Measurements from ENCODE around the gene HPN. TPM values are rescaled to one million over a fixed set of nuclear protein-coding genes. Genes with fewer than 3 reads are reported as not detected.

HPN gene
- total and polyA plus RNA-seq, 2 donors from 2014 or later = 134 to 331 TPM

GRCh38 chr19:35104361-35104760, 62.8 kb downstream of the HPN start:
- Histone ChIP-seq H3K4me1 (ENCODE audit: control insufficient read depth in 2 of 3, insufficient read depth in 2 of 3, low read depth in 1 of 3, low read length in 3 of 3) (no peaks in the 10 kb centered on the region), H3K27me3 (ENCODE audit: control insufficient read depth, insufficient read depth, low read length) (no peaks in the 10 kb centered on the region), H3K9ac (ENCODE audit: low read length in 3 of 3) (no peak overlapping the region), H3K27ac (ENCODE audit: low read depth in 2 of 2, low read length in 2 of 2) (no peak overlapping the region), H3K4me3 (ENCODE audit: low read length in 3 of 3) (no peak overlapping the region), H3K9me3 (ENCODE audit: control insufficient read depth in 2 of 3, insufficient read depth in 1 of 3, low read length in 3 of 3) (peaks cover 0 to 4% (median 3%) of the 10 kb centered on the region in 3 donors), H3K36me3 (ENCODE audit: control insufficient read depth in 2 of 3, insufficient read depth in 3 of 3, low read length in 3 of 3) (no peaks in the 10 kb centered on the region)
- FAIRE-seq (no peak), DNase-seq (no peak)
- intact Hi-C loops (cut with DNase I) = no loop called here
- TF ChIP-seq CTCF (IDR thresholded peaks at IDR 0.05; ENCODE audit: borderline replicate concordance, extremely low read depth, insufficient read depth) = no peak

- H3K4me1 ChIP-seq (ENCODE audit: control insufficient read depth in 2 of 3, insufficient read depth in 2 of 3, low read depth in 1 of 3, low read length in 3 of 3) = no peaks in the 10 kb centered on the region
- no peak for TF ChIP-seq CTCF (IDR thresholded peaks at IDR 0.05; ENCODE audit: borderline replicate concordance, extremely low read depth, insufficient read depth)
- peaks cover 0 to 4% (median 3%) of the 10 kb centered on the region in 3 donors for H3K9me3 ChIP-seq (ENCODE audit: control insufficient read depth in 2 of 3, insufficient read depth in 1 of 3, low read length in 3 of 3)
- H3K36me3 ChIP-seq (ENCODE audit: control insufficient read depth in 2 of 3, insufficient read depth in 3 of 3, low read length in 3 of 3) = no peaks in the 10 kb centered on the region
- DNase-seq (no peak), FAIRE-seq (no peak)
- intact Hi-C loops (cut with DNase I) = no loop called here
- no peak overlapping the region for H3K4me3 ChIP-seq (ENCODE audit: low read length in 3 of 3)
- no peaks in the 10 kb centered on the region for H3K27me3 ChIP-seq (ENCODE audit: control insufficient read depth, insufficient read depth, low read length)
- H3K9ac ChIP-seq (ENCODE audit: low read length in 3 of 3) = no peak overlapping the region
- H3K27ac ChIP-seq (ENCODE audit: low read depth in 2 of 2, low read length in 2 of 2) = no peak overlapping the region
Measured at GRCh38 chr19:35105047-35105410, 63.5 kb downstream of the HPN start.

- no peak for FAIRE-seq
- no peak overlapping the region for H3K4me3 ChIP-seq (ENCODE audit: low read length in 3 of 3)
Measured at GRCh38 chr19:35105411-35106290, 64.1 kb downstream of the HPN start.

More at GRCh38 chr19:35105411-35106290, 64.1 kb downstream of the HPN start:
- no peak for TF ChIP-seq CTCF (IDR thresholded peaks at IDR 0.05; ENCODE audit: borderline replicate concordance, extremely low read depth, insufficient read depth)
- H3K9me3 ChIP-seq (ENCODE audit: control insufficient read depth in 2 of 3, insufficient read depth in 1 of 3, low read length in 3 of 3) = peaks cover 0 to 4% (median 3%) of the 10 kb centered on the region in 3 donors
- H3K36me3 ChIP-seq (ENCODE audit: control insufficient read depth in 2 of 3, insufficient read depth in 3 of 3, low read length in 3 of 3) = no peaks in the 10 kb centered on the region
- H3K27me3 ChIP-seq (ENCODE audit: control insufficient read depth, insufficient read depth, low read length) = no peaks in the 10 kb centered on the region
- intact Hi-C loops (cut with DNase I) = no loop called here
- no peak overlapping the region for H3K27ac ChIP-seq (ENCODE audit: low read depth in 2 of 2, low read length in 2 of 2)
- no peaks in the 10 kb centered on the region for H3K4me1 ChIP-seq (ENCODE audit: control insufficient read depth in 2 of 3, insufficient read depth in 2 of 3, low read depth in 1 of 3, low read length in 3 of 3)
- H3K9ac ChIP-seq (ENCODE audit: low read length in 3 of 3) = no peak overlapping the region
- no peak for DNase-seq
